ENCODE measurements around the gene NDUFAF3. TPM values are rescaled to one million over a fixed set of nuclear protein-coding genes. Genes with fewer than 3 reads are reported as not detected.

Gene NDUFAF3
- total and polyA plus RNA-seq, 2 experiments from 2014 or later, result 49.9 to 118 TPM

DNA sequence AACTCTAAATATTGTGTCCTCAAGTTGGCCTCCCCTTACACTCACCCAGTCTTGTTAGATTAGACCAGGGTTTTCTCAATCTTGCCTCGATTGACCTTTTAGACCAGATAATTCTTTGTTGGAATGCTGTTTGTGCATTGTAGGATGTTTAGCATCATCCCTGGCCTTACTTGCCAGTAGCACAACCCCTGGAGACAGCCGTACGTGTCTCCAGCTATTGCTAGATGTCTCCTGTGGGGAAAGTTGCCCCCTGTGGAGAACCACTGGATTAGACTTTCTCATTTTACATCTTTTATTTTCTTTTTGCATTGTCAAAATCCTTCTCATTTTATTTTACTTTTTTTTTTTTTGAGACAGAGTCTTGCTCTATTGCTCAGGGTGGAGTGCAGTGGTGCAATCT is 12.5 kb upstream of the NDUFAF3 start (continued):
- TF ChIP-seq, protein P1, sequence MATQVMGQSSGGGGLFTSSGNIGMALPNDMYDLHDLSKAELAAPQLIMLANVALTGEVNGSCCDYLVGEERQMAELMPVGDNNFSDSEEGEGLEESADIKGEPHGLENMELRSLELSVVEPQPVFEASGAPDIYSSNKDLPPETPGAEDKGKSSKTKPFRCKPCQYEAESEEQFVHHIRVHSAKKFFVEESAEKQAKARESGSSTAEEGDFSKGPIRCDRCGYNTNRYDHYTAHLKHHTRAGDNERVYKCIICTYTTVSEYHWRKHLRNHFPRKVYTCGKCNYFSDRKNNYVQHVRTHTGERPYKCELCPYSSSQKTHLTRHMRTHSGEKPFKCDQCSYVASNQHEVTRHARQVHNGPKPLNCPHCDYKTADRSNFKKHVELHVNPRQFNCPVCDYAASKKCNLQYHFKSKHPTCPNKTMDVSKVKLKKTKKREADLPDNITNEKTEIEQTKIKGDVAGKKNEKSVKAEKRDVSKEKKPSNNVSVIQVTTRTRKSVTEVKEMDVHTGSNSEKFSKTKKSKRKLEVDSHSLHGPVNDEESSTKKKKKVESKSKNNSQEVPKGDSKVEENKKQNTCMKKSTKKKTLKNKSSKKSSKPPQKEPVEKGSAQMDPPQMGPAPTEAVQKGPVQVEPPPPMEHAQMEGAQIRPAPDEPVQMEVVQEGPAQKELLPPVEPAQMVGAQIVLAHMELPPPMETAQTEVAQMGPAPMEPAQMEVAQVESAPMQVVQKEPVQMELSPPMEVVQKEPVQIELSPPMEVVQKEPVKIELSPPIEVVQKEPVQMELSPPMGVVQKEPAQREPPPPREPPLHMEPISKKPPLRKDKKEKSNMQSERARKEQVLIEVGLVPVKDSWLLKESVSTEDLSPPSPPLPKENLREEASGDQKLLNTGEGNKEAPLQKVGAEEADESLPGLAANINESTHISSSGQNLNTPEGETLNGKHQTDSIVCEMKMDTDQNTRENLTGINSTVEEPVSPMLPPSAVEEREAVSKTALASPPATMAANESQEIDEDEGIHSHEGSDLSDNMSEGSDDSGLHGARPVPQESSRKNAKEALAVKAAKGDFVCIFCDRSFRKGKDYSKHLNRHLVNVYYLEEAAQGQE (IDR thresholded peaks at IDR 0.05; ENCODE audit: unreplicated experiment), result no peak
- no peak for TF ChIP-seq CREB1 (CRISPR knock-in tag; IDR thresholded peaks at IDR 0.05; ENCODE audit: low read depth)
- no peak for TF ChIP-seq ZNF331 (CRISPR knock-in tag; IDR thresholded peaks at IDR 0.05; ENCODE audit: low read depth)
- TF ChIP-seq, protein P2, sequence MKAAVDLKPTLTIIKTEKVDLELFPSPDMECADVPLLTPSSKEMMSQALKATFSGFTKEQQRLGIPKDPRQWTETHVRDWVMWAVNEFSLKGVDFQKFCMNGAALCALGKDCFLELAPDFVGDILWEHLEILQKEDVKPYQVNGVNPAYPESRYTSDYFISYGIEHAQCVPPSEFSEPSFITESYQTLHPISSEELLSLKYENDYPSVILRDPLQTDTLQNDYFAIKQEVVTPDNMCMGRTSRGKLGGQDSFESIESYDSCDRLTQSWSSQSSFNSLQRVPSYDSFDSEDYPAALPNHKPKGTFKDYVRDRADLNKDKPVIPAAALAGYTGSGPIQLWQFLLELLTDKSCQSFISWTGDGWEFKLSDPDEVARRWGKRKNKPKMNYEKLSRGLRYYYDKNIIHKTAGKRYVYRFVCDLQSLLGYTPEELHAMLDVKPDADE (IDR thresholded peaks at IDR 0.05), result no peak
- TF ChIP-seq JUNB (IDR thresholded peaks at IDR 0.05; ENCODE audit: unreplicated experiment), result no peak
- no peak for TF ChIP-seq ZNF114 (CRISPR knock-in tag; IDR thresholded peaks at IDR 0.05)
- TF ChIP-seq, protein P3, sequence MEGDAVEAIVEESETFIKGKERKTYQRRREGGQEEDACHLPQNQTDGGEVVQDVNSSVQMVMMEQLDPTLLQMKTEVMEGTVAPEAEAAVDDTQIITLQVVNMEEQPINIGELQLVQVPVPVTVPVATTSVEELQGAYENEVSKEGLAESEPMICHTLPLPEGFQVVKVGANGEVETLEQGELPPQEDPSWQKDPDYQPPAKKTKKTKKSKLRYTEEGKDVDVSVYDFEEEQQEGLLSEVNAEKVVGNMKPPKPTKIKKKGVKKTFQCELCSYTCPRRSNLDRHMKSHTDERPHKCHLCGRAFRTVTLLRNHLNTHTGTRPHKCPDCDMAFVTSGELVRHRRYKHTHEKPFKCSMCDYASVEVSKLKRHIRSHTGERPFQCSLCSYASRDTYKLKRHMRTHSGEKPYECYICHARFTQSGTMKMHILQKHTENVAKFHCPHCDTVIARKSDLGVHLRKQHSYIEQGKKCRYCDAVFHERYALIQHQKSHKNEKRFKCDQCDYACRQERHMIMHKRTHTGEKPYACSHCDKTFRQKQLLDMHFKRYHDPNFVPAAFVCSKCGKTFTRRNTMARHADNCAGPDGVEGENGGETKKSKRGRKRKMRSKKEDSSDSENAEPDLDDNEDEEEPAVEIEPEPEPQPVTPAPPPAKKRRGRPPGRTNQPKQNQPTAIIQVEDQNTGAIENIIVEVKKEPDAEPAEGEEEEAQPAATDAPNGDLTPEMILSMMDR (conservative IDR thresholded peaks at IDR 0.05; ENCODE audit: low read depth in 2 of 2), result no peak
- TF ChIP-seq NANOG (IDR thresholded peaks at IDR 0.05; ENCODE audit: borderline replicate concordance), result no peak

DNA sequence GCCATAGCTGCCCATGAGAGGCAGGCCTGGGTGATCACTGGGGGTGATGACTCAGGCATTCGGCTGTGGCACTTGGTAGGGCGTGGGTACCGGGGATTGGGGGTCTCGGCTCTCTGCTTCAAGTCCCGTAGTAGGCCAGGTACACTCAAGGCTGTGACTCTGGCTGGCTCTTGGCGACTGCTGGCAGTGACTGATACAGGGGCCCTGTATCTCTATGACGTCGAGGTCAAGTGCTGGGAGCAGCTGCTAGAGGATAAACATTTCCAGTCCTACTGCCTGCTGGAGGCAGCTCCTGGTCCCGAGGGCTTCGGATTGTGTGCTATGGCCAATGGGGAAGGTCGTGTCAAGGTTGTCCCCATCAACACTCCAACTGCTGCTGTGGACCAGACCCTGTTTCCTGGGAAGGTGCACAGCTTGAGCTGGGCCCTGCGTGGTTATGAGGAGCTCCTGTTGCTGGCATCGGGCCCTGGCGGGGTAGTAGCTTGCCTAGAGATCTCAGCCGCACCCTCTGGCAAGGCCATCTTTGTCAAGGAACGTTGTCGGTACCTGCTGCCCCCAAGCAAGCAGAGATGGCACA is 9.4 kb upstream of the NDUFAF3 start:
- Mint-ChIP-seq H3K27me3 (ENCODE audit: insufficient read depth, low read depth, poor library complexity) (peaks cover 20% of the 10 kb centered on the region), H3K4me3 (no peak overlapping the region), H3K4me1 (peaks cover 19% of the 10 kb centered on the region), H3K9me3 (peaks cover 3% of the 10 kb centered on the region; the same call in 2 of the 3 replicates), H3K36me3 (ENCODE audit: low read depth) (peaks cover 68% of the 10 kb centered on the region), H3K27ac (no peak overlapping the region)
- peaks cover 8% of the 10 kb centered on the region for H3K4me1 ChIP-seq (ENCODE audit: insufficient read depth)
- no peaks in the 10 kb centered on the region for H3K9me2 ChIP-seq (ENCODE audit: insufficient read depth)
- H3K79me2 ChIP-seq (replicated peaks; ENCODE audit: insufficient read depth), result peaks cover 53% of the 10 kb centered on the region
- ATAC-seq, result no peak
- H3K27ac ChIP-seq (ENCODE audit: low read depth), result no peak overlapping the region
- H3K4me3 ChIP-seq, result no peak overlapping the region
- H3K4me2 ChIP-seq, result no peak overlapping the region
- no peaks in the 10 kb centered on the region for H3K27me3 ChIP-seq (ENCODE audit: insufficient read depth)
- DNase-seq (ENCODE audit: low spot score), result no peak
- no peak overlapping the region for H2AFZ ChIP-seq
- H4K20me1 ChIP-seq (replicated peaks; ENCODE audit: insufficient read depth), result peaks cover 38% of the 10 kb centered on the region
- peaks cover 19% of the 10 kb centered on the region for H3K36me3 ChIP-seq (ENCODE audit: insufficient read depth)
- peaks cover 26% of the 10 kb centered on the region; the same call in 1 of the 2 replicates for H3F3A ChIP-seq (replicated peaks; ENCODE audit: low read depth)
- TF ChIP-seq EZH2phosphoT487 (IDR thresholded peaks at IDR 0.05; ENCODE audit: unreplicated experiment) (no peak), ZNF331 (CRISPR knock-in tag; IDR thresholded peaks at IDR 0.05; ENCODE audit: low read depth) (no peak), CREB1 (CRISPR knock-in tag; IDR thresholded peaks at IDR 0.05; ENCODE audit: low read depth) (no peak), POLR2AphosphoS5 (IDR thresholded peaks at IDR 0.05; ENCODE audit: low read depth) (no peak), STAT1 (IDR thresholded peaks at IDR 0.05; ENCODE audit: unreplicated experiment) (no peak)
- TF ChIP-seq, protein P2 (IDR thresholded peaks at IDR 0.05), result no peak
